GM19397 (cell line): Measurements from ENCODE around the gene PAPOLA.

ENCODE experiments used
- ATAC-seq: cut with Tn5 transposase; IDR thresholded peaks from one replicate; pipeline ENCODE4 v1.9.1; 2021; ENCODE audit warnings: mild to moderate bottlenecking, moderate library complexity; ENCODE audit not compliant: unreplicated experiment

The PAPOLA gene

DNA sequence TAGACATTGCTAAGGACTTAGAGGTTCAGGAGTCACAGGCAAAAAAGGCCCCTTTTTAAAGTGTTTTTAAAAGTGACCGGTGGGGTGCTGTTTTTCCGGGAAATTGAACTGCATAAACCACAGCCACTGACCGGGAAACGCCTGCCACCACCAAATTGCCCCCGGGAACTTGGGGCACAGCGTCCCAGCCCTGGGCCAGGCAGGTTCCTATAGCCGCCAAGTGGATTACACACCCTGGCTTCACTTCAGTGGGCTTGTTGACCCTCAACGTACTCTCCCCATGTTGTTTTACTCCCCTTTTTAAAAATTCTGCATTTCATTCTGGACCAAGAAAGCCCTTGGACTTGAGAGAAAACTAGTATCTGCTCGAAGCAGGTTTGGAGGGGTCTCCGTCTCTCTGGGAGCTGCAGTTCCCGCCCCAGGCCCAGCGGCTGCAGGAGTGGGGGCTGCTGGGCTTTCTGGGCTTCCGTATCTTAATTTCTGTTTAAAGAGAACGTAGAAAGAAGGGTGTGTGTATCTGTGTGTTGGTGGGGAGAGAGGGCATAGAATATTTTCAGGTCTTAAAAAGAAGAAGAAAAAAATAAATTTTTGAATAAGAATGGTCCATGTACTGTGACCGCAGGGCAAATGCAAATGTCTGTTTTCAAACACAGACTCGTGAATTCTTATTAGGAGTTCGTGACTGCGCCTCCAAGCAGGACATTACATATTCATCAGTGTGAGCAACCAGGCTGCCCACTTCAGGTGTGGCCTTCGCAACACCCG is 82.9 kb downstream of the PAPOLA start:
- no peak for ATAC-seq

DNA sequence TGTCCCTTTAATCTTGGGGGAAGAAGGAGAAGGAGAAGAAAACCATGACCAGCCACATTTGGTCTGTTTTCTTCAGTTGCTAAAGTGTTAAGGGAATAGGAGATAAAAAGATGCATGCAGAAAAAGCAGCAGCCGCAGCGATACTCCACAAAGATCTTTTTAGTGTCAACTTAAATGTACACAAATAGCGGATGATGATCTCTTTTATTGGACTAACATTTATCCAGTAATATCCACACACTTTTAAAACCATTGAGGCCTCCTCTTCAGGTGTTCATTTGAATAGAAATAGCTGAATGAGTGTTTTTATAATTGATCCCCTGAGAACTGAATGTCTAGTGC is 83.5 kb downstream of the PAPOLA start:
- ATAC-seq = no peak

DNA sequence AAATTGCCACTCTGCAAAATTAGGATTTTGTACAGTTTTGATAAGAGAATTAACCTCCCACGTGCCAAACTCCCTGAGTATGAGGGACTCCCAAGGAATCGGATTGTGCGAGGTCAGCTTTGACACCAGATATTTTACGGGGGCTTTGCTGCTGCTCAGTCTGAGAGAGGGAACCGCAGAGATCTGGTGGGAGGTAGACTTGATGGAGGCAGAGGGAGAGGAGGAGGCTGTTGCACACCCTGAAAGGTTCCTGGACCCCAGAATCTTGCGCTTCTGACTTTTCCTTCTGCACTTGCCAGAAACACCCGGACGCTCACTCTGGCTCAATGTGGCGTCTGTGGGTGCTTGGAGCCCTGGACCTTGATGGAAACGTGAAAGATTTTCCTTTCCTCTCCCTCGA is 83.9 kb downstream of the PAPOLA start:
- ATAC-seq = no peak

DNA sequence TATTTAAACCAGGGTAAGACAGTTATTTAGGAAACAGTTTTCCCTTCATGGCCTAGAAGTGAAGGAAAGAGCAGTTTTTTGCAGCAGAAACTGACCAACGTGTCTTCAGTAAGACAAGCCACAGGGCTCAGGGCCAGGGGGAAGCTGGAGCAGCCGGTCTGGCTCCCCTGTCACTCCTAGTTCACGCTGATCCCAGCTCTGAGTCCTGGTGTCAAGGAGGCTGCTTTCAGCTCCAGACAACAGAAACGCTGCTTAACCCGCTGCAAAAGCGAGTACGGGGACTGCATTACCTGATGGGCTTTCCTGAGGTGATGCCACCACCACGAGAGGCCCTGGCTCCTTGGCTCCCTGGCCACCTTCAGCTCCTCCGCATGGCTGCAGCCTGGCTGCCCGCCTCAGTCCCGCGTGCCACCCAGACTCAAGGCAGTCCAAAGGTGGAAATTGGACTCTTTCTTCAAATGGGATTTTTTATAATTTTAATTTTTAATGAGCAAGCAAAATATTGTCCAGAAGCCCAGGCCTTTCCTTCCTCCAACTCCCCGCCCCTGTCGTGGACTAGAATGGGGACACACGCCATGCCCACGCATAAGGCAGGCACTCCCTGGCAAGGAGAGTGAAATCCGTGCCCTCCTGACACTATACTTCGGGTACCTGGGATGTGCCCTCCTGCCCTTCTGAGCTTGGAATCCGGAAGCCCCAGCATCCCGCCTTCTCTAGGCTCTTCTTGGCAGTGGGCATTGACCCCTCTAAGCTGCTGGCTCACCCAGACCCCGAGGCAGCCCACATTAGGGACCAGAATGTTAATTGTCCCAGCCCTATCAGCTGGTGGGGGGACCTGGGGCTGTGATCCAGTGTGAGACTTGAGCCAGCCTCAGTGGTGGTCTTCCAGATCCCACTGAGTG is 85.0 kb downstream of the PAPOLA start:
- no peak for ATAC-seq

DNA sequence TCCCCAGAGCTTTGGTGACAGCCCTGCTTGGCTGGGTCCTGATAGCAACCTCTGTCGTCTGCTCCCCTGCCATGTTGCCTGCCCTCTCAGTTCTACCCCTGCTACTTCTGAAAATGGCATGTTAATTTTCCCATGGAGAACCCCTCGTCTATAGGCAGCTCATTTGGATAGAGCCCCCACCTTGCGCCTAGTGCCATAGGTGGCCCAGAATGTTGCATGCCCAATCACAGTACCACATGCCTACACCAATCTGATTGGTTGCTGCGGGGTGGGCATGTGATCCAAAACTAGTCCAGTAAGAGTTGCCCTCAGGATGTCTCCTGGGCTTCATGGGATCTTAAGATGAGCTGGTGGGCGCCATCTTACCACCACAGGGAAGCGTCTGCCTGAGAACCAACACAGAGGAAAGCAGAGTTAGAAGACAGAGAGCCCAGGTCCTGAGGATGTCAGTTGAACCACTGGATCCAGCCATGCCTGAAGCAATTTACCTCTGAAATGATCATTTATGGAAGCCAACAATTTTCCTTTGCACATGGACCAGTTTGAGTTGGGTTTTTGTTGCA is 85.7 kb downstream of the PAPOLA start:
- no peak for ATAC-seq

DNA sequence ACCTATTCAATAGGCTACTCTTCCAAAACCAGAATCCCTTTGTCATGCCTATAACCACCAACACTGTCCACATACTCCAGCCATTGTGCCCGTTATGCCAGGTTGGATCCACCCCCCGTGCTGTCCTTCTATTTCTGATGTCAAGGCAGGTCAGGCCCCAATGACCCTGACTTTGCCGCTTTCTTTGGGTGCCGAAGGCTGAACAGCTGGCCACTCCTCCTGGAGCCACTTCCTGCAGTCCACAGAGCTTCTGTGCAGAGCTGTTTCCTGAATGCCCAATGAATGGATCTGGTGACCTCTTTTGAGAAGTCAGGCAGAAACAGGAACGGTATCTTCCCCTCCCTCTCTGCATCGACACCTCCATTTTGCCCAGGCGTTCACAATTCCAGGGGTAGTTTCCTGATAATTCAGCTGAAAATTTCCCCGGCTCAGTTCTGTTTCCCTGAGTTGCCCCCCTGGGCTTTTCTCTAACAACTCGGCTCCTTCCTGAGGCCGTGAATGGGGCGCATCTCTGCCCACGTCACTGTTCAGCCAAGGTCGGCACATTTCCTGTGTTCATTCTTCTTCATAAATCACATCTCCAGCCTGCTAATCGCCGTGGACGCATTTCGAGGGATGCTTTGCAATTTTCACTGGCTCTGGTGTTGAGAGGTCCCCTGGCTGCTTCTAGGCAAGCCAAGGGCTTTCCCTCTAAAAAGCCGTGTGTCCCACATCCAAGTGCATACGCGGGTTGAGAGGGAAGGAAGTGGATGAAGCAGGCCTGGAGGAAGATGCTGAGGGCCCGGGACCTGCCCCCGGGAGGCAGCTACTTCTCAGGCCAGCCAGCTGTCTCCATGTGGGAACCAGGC is 86.5 kb downstream of the PAPOLA start:
- no peak for ATAC-seq

DNA sequence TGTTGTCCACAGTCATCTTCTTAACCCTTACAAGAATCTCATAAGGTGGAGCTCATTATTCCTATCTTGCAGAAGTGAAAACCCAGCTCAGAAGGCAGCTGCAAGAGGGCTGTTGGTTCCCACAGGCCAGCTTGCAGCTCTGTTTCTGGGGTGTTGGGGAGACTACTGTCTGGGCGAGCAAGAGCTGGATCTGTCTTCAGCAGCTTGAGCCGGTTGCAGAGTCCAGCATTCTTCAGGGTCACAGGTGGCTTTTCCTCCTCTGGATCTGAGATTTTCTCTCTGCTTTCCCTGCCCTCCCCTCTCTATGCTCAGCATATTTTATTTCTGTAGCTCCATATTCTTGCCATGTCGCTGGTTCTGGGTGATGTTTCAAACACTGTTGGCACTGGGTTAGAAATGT is 87.4 kb downstream of the PAPOLA start:
- no peak for ATAC-seq

DNA sequence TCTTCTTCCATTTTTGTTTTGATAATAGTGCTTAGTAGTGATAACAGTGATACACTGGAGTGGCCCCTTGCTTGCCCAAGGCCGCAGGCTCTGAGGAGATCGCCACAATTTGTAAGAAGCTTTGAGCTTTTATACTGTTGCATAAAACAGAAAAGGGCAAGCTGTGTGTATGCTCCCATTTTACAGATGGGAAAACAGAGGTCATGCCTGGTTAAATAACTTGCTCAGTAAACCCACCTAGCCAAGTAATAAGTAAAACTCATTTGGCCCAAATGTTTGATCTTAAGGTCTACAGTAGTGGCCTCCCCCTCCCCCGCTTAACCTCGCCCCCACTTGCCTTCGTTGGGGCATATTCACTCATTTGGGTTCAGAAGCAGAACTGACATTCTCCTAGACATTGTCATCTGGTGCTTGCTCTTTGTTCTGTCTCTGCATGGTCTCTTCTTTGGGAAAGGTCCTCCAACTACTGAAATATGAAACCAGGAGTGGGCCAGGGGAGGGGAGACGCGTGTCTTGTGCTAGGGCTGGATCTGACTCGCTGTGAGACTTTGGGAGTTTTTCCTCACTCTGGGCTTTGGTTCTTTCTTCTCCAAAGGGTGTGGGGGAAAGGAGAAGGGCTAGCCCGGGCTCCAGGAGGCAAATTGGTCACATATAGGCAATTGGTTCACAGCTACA is 88.1 kb downstream of the PAPOLA start:
- no peak for ATAC-seq

DNA sequence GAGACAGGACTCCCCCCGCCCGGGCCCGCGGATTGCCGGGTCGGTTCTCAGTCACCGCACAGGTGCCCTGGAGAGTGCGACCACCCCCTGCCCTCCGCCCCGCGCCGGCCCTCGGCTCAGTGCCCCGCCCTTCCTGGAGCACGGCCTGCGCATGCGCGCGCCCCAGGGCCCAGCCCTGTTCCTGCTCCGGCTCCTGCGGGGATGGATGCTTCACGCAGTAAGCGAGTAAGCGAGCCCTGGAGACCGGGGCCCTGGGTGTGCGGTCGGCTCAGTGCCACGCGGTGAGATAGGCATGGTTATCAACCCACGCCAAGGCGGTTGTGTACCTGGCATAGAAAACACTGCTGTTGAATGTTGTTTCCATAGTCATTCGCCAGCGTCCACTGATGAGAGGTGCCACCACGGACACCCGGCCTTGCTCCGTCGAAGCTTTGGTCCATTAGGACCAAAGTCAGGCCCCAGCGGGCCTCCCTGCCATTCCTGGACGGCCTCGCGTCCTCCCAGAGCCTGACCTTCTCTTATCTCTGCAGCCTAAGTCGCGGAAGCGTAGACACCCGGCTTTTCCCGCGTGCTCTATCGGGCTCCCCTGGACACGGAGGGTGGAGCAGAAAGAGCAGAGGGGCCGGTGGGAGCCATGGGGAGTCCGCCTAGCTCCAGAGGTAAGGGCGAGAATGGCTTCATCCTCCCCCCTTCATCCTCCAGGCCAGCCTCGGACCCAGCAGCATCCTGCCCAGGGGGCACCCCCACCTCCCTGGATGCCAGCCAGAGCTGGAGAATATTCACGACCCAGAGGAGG is 90.6 kb downstream of the PAPOLA start:
- peak; percentile 82 for ATAC-seq

DNA sequence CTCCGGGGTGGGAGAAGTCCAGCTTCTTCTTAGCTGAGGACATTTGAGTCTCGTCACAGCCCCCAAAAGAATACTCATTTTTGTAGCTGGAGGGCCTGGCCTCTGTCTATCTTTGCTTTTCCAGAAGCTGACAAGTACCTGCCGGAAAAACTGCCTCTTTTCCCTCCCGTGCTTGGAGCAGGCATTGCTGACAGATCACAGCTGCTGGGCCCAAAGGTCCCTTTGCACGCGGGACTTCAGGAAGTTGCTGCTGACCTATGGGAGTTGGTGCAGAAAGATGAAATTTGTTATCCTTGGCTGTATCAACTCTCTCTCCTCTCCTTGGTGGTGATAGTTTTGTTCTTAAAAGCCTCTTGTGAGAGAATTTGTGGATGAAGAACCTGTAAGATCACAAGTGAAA is 92.8 kb downstream of the PAPOLA start:
- no peak for ATAC-seq

DNA sequence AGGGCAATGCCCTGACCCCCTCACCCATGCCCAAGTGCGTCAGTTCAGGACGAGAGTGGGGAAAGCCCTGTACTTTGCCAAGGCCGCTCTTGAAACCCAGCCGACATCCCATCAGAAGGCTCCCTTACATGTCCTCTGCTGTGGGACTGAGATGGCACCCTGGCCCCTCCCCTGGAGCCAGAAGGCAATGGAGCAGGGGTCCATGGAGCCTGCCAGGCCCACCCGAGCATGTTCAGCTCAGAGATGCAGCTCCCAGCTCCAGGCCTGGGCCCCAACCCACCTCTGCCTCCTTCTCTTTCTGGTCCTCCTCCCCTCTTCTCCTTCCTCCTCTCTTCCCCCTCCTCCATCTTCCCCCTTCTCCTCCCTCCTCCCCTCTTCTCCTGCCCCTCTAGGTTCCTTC is 95.5 kb downstream of the PAPOLA start:
- no peak for ATAC-seq

DNA sequence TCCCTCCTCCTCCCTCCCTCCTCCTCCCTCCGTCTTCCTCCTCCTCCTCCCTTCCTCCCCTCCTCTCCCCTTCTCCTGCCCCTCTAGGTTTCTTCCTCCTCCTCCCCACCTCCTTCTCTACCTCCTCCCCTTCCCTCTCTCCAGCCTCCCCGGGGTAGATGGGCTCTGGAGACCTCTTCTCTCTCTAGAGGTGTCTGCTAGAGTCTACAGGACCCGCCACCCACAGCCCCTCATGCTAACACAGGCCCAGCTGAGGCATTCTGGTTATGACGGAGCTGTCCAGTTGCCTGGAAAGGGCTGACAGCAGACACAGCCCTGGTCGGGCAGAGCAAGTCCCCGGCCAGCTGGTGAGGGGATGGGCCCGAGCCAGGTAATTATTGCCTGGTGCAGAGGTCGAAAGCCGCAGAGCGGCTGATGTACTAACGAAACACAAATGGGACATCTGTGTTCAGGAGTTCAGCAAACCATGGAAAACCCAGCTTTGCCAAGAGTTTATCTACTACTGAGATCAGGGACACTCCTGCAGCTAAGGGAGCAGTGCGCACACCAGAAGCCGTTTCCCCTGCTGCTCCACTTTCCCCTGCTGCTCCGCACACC is 96.2 kb downstream of the PAPOLA start:
- no peak for ATAC-seq

DNA sequence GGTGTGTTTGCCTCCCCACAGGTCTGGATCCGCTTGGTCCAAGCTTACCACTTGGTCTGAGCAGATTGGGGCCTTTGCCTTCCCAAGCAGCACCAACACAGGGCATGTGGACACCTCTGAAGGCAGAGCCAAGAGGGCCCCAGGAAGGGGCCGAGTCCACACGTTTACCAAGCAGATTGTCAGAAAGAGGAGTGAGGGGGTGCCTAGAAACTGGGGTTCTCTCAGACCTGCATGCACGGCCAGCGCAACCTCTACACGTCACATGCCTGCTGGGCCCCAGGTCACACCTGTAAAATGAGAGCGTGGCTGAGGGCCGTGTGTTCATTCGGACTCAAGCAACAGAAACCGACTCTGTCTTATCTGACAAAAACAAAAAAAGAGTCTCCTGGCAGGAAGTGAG is 96.9 kb downstream of the PAPOLA start:
- no peak for ATAC-seq

DNA sequence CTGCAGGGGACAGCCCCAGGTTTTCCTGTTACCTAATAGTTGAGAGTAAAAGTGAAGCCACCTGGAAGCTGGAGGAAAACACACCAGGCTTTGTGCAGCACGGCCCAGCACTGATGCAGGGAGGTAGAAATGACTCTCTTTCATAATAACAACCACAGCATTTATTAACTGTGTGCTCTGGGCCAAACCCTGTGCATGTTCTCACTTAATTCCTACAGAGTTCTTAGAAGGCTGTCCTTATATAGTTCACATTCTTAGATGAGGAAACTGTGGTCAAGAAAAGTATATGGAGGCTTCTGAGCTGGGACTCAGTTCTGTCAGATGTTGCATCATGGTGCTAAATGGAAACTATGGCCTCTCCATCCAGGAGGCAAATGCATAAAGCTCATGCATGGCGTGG is 100.0 kb downstream of the PAPOLA start:
- no peak for ATAC-seq

DNA sequence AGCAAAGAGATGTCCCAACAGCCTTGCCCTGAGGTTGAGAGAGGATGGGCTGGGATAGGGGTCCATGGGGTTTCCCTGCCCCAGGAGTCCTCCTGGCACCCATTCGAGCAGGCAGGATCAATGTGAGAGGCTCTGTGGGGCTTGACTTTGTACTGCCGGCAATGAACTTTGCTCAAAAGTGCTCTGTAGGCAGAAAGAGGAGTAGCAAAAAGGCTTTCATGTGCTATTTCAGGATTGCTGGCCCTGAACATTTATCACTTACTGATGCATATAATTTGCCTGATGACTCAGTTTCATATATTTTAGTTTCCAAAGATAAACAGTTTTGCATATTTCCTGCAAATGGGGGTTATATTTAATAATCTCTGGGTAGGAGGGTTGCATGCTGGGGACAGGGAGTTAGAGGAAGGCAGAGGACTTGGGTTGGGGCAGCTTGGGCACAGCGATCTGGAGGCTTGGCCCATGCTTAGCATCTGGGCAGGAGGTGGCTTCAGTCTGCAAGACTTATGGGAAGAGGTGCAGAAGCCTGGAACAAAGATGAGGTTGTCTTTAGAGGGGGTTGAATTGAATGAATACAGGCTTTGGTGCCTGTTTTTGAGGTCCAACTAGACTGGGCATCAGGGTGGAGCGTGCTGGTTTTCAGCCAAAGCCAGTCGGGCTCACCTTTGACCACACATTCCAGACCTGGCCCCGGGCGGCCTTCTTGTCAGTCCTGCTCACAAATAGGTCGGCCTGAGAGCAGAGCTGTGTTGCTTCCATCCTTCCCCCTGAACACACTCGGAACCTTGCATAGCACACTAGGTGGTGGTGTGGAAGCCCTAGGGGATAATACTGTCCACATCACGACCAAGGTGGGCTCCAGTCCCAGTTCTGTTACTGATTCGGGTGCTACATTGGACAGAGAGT is 101.4 kb downstream of the PAPOLA start:
- no peak for ATAC-seq

DNA sequence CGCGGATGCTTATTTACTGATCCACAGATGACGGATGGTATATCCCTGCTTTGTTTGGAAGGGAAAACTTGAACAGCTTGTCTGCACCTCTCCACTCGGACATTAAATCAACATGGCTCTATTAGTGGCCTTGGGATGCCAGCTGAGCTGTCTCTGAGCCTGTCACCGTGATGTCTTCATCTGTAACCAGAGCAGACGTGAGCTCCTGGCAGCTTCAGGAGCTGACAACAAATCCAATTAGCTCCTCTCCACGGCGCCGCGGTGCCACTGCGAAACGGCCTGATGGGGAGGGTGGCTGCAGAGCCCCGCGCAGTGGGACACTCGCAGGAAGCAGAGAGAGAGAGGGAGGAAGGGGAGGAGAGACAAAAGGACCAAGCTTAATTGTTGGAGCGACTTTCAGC is 112.3 kb downstream of the PAPOLA start:
- no peak for ATAC-seq

DNA sequence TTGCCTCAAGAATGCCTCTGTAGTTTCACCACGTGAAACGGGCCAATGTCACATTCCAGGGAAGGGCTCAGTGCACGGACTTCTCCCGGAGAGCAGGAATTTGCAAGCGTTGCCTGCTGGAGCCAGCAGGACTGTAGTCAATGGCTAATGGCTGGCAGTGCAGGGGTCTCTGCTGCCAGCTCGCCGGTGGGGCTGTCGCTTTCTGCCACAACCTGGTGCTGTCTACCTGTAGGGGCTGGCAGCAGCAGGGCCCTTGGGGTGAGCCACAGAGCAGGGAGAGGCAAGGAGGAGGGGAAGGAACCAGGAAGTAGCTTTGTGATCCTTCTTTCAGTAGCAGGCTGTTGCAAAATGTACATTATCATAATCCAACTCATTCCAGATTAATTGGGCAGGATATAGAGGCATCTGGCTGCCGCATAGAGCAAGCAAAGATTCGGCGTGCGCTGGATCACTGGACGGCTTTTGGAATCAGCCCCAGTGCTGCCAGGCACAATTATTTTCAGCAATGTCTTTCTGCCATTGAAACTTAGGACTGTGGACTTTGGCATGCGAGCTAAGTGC is 114.1 kb downstream of the PAPOLA start:
- ATAC-seq = no peak
